ENCODE results near the gene EGR4. TPM values are rescaled to one million over a fixed set of nuclear protein-coding genes. Genes with fewer than 3 reads are reported as not detected.

EGR4 gene
- total and polyA plus RNA-seq, 4 donors = 0.02 TPM; not detected in 3

DNA sequence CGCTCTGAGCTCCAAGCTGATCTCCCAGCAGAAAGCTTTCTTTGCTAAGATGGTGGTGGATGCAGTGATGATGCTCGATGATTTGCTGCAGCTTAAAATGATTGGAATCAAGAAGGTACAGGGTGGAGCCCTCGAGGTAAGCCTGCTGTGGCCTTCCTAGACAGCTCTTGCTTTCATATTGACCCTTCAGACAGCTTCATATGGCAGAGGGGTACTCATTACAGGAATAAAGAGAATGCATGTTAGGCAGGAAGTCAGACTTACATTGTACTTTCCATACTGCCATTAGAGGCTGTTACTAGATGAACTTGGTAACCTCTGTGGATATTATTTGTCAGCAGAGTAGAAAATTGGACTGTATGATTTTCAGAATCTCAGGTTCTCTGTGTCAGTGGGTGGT is 48.8 kb downstream of the EGR4 start (continued):
- TF ChIP-seq, protein P1, sequence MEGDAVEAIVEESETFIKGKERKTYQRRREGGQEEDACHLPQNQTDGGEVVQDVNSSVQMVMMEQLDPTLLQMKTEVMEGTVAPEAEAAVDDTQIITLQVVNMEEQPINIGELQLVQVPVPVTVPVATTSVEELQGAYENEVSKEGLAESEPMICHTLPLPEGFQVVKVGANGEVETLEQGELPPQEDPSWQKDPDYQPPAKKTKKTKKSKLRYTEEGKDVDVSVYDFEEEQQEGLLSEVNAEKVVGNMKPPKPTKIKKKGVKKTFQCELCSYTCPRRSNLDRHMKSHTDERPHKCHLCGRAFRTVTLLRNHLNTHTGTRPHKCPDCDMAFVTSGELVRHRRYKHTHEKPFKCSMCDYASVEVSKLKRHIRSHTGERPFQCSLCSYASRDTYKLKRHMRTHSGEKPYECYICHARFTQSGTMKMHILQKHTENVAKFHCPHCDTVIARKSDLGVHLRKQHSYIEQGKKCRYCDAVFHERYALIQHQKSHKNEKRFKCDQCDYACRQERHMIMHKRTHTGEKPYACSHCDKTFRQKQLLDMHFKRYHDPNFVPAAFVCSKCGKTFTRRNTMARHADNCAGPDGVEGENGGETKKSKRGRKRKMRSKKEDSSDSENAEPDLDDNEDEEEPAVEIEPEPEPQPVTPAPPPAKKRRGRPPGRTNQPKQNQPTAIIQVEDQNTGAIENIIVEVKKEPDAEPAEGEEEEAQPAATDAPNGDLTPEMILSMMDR (IDR thresholded peaks at IDR 0.05; ENCODE audit: low read depth, low read length, missing input control) = no peak
- TF ChIP-seq HNF4G (IDR thresholded peaks at IDR 0.05) = no peak
- TF ChIP-seq TAF1 (conservative IDR thresholded peaks at IDR 0.05) = no peak
- TF ChIP-seq GABPA (IDR thresholded peaks at IDR 0.05 in 1 of 2, conservative IDR thresholded peaks at IDR 0.05 in 1 of 2) = no peak

DNA sequence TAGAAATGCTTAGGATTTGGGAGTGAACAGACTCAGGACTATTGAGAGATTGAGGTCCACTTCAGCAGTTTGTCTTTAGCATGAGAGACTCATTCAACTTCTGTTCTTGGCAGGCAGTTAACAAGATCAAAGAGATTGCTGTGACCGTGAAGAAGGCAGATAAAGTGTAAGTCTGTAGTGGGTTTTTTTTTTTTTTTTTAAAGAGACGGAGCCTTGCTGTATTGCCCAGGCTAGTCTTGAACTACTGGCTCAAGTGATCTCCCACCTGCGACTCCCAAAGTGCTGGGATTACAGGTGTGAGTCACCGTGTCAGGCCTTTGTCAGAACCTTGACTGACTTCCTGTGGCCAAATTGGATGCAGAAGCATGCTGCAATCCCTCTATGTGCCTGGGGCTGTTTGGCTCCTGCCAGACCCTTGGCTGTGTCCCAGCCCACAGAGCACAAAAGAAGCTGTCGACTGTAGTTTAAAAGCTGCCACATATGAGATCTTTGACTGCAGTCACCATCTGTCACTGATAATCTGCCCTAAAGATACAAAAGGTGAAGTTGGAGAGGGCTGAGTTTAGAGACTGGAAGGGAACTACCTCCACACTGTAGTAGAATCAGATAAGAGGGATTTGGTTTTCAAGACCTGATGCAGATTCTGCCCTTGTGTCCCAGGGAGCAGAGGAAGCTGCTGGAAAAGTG is 49.3 kb downstream of the EGR4 start:
- Histone ChIP-seq H3K4me1 (ENCODE audit: control insufficient read depth in 4 of 4, insufficient read depth in 4 of 4, low read length in 3 of 4) (no peaks in the 10 kb centered on the region), H3K36me3 (ENCODE audit: control insufficient read depth in 4 of 4, insufficient read depth in 3 of 4, low read depth in 1 of 4, low read length in 3 of 4) (peaks cover 19 to 78% (median 68%) of the 10 kb centered on the region in 4 donors), H3K27ac (ENCODE audit: low read depth in 1 of 2, low read length in 2 of 2) (no peak overlapping the region)

More for the DNA sequence above, 49.3 kb downstream of the EGR4 start:
- Histone ChIP-seq H3K9me3 (ENCODE audit: control insufficient read depth in 4 of 4, low read length in 3 of 4) (no peaks in the 10 kb centered on the region), H3K9ac (ENCODE audit: low read depth in 1 of 2, low read length in 2 of 2) (no peak overlapping the region), H3K27me3 (ENCODE audit: control insufficient read depth in 4 of 4, insufficient read depth in 4 of 4, low read length in 3 of 4) (no peaks in the 10 kb centered on the region), H3K4me3 (ENCODE audit: low read depth in 1 of 3, low read length in 3 of 3) (no peak overlapping the region)
- WGBS = 78% methylated on average over 5 of the region's 5 CpGs
- TF ChIP-seq, protein P2, sequence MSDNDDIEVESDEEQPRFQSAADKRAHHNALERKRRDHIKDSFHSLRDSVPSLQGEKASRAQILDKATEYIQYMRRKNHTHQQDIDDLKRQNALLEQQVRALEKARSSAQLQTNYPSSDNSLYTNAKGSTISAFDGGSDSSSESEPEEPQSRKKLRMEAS (IDR thresholded peaks at IDR 0.05) = no peak
- TF ChIP-seq GABPA (IDR thresholded peaks at IDR 0.05 in 1 of 2, conservative IDR thresholded peaks at IDR 0.05 in 1 of 2) = no peak
- no peak for TF ChIP-seq EGR1 (IDR thresholded peaks at IDR 0.05; ENCODE audit: low read depth in 2 of 2)
- TF ChIP-seq, protein P3, sequence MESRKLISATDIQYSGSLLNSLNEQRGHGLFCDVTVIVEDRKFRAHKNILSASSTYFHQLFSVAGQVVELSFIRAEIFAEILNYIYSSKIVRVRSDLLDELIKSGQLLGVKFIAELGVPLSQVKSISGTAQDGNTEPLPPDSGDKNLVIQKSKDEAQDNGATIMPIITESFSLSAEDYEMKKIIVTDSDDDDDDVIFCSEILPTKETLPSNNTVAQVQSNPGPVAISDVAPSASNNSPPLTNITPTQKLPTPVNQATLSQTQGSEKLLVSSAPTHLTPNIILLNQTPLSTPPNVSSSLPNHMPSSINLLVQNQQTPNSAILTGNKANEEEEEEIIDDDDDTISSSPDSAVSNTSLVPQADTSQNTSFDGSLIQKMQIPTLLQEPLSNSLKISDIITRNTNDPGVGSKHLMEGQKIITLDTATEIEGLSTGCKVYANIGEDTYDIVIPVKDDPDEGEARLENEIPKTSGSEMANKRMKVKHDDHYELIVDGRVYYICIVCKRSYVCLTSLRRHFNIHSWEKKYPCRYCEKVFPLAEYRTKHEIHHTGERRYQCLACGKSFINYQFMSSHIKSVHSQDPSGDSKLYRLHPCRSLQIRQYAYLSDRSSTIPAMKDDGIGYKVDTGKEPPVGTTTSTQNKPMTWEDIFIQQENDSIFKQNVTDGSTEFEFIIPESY (IDR thresholded peaks at IDR 0.05) = no peak
- TF ChIP-seq FOXA1 (IDR thresholded peaks at IDR 0.05) = no peak
- no peak for TF ChIP-seq FOXA2 (IDR thresholded peaks at IDR 0.05)
- no peak for TF ChIP-seq RXRA (IDR thresholded peaks at IDR 0.05)
- no peak for TF ChIP-seq ATF3 (IDR thresholded peaks at IDR 0.05)
- no peak for DNase-seq (ENCODE audit: low spot score)

Small RNA genes lying within 50 kb of the gene (small RNA-seq; reads per million reads assigned to genes)
- not detected for gene RNU6-111P

Other genes starting within 250 kb of the EGR4 start
- gene SFXN5, start 221.8 kb downstream of the EGR4 start, total RNA-seq = 10 to 100 TPM; 23.3 to 58.2 TPM
- gene SFXN5, start 221.8 kb downstream of the EGR4 start, polyA plus RNA-seq = 10 to 100 TPM; 23.9 to 35.1 TPM
- gene RAB11FIP5, start 180.6 kb downstream of the EGR4 start, total RNA-seq = 1 to 10 TPM; 2.8 to 8.1 TPM
- gene RAB11FIP5, start 180.6 kb downstream of the EGR4 start, polyA plus RNA-seq = 1 to 10 TPM; 4.1 to 6.8 TPM
- not detected for gene NOTO, start 91.0 kb downstream of the EGR4 start, total RNA-seq
- gene NOTO, start 91.0 kb downstream of the EGR4 start, polyA plus RNA-seq = not detected
- gene SMYD5, start 79.3 kb downstream of the EGR4 start, total RNA-seq = 1 to 10 TPM; 5.3 to 6.3 TPM
- gene SMYD5, start 79.3 kb downstream of the EGR4 start, polyA plus RNA-seq = 1 to 10 TPM; 3.9 to 8.8 TPM
- gene PRADC1, start 60.3 kb downstream of the EGR4 start, total RNA-seq = 10 to 100 TPM; 12.1 to 25.4 TPM
- 10 to 100 TPM; 35.7 to 41.4 TPM for gene PRADC1, start 60.3 kb downstream of the EGR4 start, polyA plus RNA-seq
- 100 to 1,000 TPM; 106 to 115 TPM for gene CCT7, start 59.2 kb downstream of the EGR4 start, total RNA-seq
- 10 to 100 TPM; 83.7 to 96.2 TPM for gene CCT7, start 59.2 kb downstream of the EGR4 start, polyA plus RNA-seq
- gene FBXO41, start 9.1 kb downstream of the EGR4 start, total RNA-seq = under 1 TPM; 0.50 to 0.51 TPM
- under 1 TPM; 0.06 to 0.25 TPM for gene FBXO41, start 9.1 kb downstream of the EGR4 start, polyA plus RNA-seq
- 10 to 100 TPM; 11.9 to 18.3 TPM for gene ALMS1, start 92.3 kb upstream of the EGR4 start, total RNA-seq
- gene ALMS1, start 92.3 kb upstream of the EGR4 start, polyA plus RNA-seq = 1 to 10 TPM; 2.1 to 2.2 TPM

All from liver (tissue), 10 donors.